GM19035 (cell line): ENCODE data around the gene IFT80.

Source experiments
- ATAC-seq: cut with Tn5 transposase; IDR thresholded peaks from one replicate; pipeline ENCODE4 v1.9.1; 2021; ENCODE audit not compliant: unreplicated experiment

IFT80 gene

GRCh38 chr3:160401291-160402095 is 2.5 kb upstream of the IFT80 start:
- ATAC-seq = no peak

DNA sequence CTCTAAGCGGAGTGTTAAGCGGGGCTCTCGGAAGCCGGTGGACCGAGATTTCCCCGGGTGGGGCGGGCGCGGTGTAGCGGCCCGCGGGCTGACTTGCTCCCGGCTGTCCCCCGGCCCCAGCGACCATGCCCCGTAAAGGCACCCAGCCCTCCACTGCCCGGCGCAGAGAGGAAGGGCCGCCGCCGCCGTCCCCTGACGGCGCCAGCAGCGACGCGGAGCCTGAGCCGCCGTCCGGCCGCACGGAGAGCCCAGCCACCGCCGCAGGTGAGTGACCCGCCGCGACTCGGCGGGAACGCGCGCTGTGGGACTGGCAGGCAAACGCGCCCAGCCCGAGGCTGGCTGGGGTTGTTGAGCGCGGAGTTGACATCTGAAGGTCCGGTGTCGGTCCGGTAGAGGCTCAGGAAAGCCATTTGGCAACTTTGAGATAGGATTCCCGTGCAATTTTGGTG is 1.7 kb upstream of the IFT80 start:
- ATAC-seq = peak; percentile 17

- ATAC-seq = peak; percentile 11
Observed at GRCh38 chr3:160400030-160400701, 1.1 kb upstream of the IFT80 start.

DNA sequence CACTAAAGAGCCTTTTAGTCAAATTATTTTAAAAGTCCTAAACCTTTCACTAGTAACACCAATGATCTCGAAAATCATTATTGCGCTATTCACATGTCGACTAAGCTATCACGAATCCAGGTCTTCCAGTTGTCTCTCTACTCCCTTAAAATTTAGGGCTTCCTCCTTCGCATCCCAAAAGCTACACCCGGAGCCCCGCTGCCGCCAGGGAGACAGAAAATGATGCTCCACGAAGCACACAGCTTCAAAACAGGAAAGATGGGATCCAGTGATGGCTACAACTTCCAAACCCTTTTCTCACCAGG is 253 bp downstream of the IFT80 start:
- ATAC-seq = peak; percentile 5

DNA sequence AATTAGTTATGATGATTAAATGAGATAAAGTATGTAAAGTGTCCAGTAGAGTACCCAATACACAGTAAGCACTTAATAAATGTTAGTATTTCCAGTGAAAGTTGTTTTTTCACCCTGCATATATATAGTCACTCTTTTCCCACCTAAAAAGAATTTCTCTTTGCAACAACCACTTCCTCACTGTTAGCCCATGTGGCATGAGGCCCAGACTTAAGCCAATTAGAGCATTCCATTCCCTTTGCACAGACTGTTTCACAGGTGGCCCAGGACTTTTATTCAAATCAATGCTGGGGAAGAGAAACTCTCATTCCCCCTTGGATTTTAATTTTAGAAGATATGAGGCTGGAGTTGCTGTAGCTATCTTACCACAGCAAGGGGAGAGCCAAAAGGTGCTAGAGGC is 3.7 kb downstream of the IFT80 start:
- ATAC-seq = no peak

- no peak for ATAC-seq
Observed at GRCh38 chr3:160394009-160394392, 5.0 kb downstream of the IFT80 start.

GRCh38 chr3:160393346-160394008 is 5.5 kb downstream of the IFT80 start:
- ATAC-seq = no peak

DNA sequence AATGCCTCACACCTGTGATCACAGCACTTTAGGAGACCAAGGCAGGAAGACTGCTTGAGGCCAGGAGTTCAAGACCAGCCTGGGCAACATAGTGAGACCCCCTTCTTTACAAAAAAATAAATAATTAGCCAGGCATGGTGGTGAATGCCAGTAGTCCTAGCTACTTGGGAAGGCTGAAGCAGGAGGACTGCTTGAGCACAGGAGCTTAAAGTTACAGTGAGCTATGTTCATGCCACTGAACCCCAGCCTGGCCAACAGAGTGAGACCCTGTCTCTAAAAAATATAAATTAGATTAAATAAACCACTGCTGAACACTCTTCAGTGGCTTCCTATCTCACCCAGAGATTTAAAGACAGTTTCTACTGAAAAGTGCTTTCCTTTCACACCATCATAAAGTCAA is 6.2 kb downstream of the IFT80 start:
- ATAC-seq = no peak

DNA sequence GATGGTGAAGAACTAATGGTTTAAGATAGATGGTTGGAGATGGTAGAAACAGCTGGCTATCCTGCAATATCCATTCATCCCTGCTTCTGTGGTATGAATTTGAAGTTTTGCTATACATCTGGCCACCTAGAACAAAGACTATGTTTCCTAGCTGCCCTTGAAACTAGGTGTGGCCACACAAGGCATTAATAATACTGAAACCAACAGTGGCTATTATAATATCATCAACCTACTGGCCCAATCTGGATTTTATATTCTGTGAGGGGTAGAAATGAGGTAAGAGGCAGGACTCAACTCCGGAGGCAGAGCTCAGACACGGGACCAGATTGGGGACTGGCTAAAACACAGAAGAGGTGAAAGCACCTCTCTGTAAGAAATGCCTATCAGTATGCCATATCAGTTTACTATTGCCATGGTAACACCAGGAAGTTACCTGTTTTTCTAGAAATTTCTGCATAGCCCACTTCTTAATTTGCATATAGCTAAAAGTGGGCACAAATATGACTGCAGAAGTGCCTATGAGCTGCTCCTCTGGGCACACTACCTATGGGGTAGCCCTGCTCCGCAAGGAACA is 8.4 kb downstream of the IFT80 start:
- no peak for ATAC-seq

DNA sequence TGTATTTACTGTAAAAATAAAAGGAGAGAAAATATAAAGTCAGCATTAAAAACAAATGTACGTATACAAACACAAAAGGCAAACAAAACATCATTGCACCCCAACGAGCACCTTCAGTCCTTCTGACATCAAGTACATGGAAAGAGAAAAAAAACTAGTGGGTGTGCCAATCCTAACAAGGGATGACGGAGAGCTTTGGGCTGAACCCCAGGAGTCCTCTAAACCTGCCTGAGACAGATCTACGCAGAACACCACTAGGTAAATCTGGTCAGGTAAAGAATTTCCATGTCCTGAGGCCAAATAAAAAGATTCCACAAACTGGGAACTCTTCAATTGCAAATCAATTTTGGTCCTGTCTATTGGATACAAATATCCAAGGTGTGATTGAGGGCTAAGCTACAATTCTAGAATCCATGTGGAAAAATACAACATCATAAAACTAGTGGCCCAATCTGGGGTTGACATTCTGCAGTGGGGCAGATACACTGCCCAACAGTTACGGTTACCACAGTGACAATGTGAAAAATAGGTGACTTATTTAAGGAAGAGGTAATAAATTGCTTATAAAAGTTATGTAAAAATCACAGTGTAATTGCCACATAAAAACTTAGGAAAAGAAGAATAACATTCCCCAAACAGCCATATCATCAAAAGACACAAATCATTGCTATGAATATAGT is 14.2 kb downstream of the IFT80 start:
- no peak for ATAC-seq

DNA sequence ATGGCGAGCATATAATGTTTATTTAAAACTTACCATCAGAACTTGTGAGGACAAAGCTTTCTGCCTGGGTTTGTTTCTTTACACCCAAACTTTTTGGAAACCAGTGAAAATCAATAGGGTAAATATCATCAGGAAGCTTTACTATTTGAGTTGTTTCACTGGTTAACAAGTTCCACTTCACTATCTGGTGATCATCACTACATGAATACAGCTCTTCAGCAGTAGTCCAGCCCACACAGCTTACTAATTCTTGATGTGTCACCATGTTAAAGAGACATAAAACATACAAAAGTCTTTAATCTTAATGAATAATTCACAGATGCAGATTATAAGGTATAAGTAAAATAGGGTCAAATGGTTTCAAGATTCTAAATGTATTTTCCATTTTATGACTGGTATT is 17.6 kb downstream of the IFT80 start:
- no peak for ATAC-seq

DNA sequence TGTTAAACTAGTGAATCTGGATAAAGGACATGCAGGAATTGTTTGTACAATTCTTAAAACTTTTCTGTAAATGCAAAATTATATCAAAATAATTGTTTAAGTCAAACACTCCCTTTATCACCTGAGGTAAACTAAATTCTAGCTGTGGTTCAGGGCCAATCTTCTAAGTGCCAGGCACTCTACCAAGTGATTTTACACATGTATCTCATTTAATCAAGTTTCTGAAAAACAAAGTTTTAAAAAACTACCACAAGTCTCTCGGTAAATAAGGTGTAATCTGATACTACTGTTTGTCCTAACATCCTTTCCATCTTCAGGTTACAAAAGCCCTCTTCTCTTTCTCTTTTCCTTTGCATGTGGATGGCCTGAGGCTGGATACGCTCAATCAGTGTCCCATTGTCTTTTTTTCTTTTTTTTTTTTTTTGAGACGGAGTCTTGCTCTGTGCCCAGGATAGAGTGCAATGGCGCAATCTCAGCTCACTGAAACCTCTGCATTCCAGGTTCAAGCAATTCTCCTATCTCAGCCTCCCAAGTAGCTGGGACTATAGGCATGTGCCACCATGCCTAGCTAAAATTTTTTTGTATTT is 19.3 kb downstream of the IFT80 start:
- no peak for ATAC-seq

DNA sequence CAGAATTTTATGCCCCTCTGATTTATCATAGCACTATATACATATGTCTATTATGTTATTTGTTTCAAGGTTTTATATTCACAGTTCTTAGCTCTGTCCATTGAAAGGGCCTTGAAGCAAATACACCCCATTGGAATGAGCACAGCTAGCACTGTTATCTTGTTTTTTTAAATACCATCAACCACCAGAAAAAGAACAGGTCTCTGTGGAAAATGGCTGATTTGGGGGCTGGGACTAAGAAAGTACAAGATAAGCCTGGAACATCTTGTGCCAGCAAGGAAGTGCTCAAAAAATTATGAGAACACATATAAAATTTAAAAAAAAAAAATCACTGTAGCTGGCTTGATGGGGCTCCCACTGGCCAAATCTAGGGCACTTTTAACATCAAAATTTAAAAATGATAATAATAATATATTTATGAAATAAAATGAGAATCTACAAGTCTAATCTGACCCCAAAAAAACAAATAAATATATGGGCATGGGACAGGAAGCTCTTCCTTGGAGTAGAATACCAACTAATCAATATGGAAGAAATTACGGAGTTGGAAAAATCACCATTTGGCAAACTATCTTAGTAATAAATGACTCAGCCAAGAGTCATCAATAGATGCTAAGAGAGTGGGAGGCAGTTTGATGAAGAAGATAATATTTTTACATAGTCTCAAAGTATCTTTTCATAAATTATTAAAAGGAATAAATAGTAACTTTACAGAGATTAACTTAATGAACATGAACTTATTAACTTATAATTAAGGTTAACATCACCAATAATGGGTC is 20.5 kb downstream of the IFT80 start:
- no peak for ATAC-seq

DNA sequence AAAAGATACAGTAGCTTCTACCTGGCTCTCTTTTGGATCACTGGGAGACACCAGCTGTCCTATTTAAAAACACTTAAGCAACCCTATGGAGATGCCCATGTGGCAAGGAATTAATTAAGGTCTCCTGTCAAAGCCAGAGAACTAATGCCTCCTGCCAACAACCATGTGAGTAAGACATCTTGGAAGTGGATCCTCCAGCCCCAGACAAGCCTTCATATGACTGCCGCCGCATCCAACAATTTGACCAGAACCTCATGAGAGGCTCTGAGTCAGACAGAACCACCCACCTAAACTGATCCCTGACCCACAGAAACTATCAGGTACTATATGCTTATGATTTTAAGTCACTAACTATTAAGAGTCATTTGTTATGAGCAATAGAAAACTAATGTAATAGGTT is 22.3 kb downstream of the IFT80 start:
- ATAC-seq = no peak

DNA sequence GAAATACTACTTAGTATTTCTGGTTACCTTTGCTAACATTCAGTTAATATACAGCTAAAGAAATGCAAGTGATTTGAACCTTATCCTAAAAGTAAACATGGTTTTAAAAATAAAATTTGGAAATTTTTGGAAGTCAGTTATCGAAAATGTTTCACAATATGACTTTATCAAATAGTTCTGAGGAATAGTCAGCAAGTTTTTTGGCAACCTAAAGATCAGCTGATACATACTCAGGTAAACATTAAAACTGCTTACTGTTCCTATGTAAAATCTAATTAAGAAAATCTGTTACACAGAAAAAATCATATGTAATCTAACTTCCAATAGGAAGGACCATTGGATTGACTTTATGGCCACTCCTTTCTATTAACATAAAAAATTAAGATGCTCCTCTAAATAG is 24.1 kb downstream of the IFT80 start:
- no peak for ATAC-seq

GRCh38 chr3:160374472-160374871 is 24.6 kb downstream of the IFT80 start:
- no peak for ATAC-seq

DNA sequence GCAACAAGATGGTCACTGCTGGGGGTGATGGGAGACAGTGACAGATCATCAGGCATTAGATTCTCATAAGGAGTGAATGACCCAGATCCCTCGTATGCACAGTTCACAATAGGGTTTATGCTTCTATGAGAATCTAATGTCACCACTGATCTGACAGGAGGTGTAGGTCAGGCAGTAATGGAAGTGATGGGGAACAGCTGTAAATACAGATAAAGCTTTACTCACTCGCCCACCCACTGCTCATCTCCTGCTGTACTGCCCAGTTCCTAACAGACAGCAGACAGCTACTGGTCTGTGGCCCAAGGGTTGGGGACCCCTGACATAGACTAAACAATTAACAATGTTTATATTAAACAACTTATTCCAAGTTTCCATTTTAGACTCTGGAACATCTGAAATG is 25.4 kb downstream of the IFT80 start:
- no peak for ATAC-seq

DNA sequence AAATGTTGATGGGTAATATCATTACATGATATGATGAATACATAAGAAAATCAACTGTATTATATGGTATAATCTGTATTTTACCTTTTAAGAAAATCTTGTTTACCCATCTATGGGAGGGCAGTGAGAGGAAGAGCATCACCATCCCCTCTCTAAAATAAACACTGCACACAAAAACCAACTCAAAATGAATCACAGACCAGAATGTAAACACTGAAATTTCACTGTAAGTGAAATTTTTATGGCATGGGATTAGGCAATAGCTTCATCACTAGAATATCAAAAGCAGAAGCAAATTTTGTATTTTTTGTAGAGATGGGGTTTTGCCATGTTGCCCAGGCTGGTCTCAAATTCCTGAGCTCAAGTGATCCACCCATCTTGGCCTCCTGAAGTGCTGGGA is 26.2 kb downstream of the IFT80 start:
- no peak for ATAC-seq

GRCh38 chr3:160370987-160371857 is 27.8 kb downstream of the IFT80 start:
- ATAC-seq = no peak
